HCT116 (cell line): ENCODE results near the gene DRG2. TPM values are rescaled to one million over a fixed set of nuclear protein-coding genes. Genes with fewer than 3 reads are reported as not detected.

Source experiments
- ATAC-seq: fragments of 200-7000 bp; cut with Tn5 transposase; 2 replicates; pipeline ENCODE4 v1.9.1; 2020; ENCODE audit warnings: mild to moderate bottlenecking, moderate library complexity
- BruUV-seq: library from RNA; stranded (reverse); fragments of 400-500 nt; replicated peaks from 2 replicates; lab custom pipeline; 2021; lab: Mats Ljungman, UMichigan
- CTCF ChIA-PET: fragments of 300-600 bp; sonication (Branson Sonifier 250); formaldehyde crosslinking; loops from one replicate; lab custom pipeline; 2021; ENCODE audit warnings: antibody characterized with exemption; lab: Charles Lee
- POLR2A ChIA-PET: fragments of 300-600, 350-600 bp; sonication (Branson Sonifier 250); formaldehyde crosslinking; loops from one replicate; lab custom pipeline; 2021; ENCODE audit warnings: antibody characterized with exemption; lab: Charles Lee
- RAD21 ChIA-PET, 2 experiments: fragments of 300-600 bp; sonication (Branson Sonifier 250); formaldehyde crosslinking; loops; one replicate each; lab custom pipeline; 2023; ENCODE audit warnings: low total read pairs in 2 of 2; ENCODE audit not compliant: uncharacterized antibody in 2 of 2, unreplicated experiment in 2 of 2, low non-redundant PET in 1 of 2; lab: Charles Lee
- DNase-seq: peaks from one replicate; pipeline ENCODE4 v3.0.0-alpha.2; 2010; ENCODE audit warnings: low read depth, low spot score
- H2AFZ ChIP-seq: fragments of 200-600 bp; shearing (Covaris generic), sonication (generic); 2 replicates; pipeline ENCODE4 v1.6.1; 2017; ENCODE audit warnings: low read depth, mixed run types, mixed read lengths, antibody characterized with exemption, low read length; ENCODE audit not compliant: poor library complexity, severe bottlenecking
- H3K27ac ChIP-seq: 2 replicates; pipeline ENCODE4 v1.5.1; 2012; ENCODE audit warnings: low read depth, low read length
- H3K27me3 ChIP-seq: fragments of 200-600 bp; sonication (generic); 2 replicates; pipeline ENCODE4 v1.6.1; 2016; ENCODE audit warnings: mixed run types, low read length, mixed read lengths; ENCODE audit not compliant: insufficient read depth
- H3K36me3 ChIP-seq, 2 experiments: fragments of 200-500 bp in 1 of 2; fragments of 200-600 bp in 1 of 2; sonication (Bioruptor generic) in 1 of 2; sonication (generic) in 1 of 2; 2 replicates each; pipeline versions ENCODE4 v1.5.1 to v1.6.1; 2014 to 2016; ENCODE audit warnings: low read length in 2 of 2, inconsistent platforms in 1 of 2, mixed read lengths in 1 of 2, mixed run types in 1 of 2; ENCODE audit not compliant: insufficient read depth in 2 of 2, control insufficient read depth in 1 of 2
- H3K4me1 ChIP-seq, 2 experiments: fragments of 200-600 bp in 1 of 2; sonication (generic) in 1 of 2; 2 replicates each; pipeline versions ENCODE4 v1.5.1 to v1.6.1; 2012 to 2017; ENCODE audit warnings: low read length in 2 of 2, inconsistent platforms in 1 of 2, mild to moderate bottlenecking in 1 of 2, mixed read lengths in 1 of 2, mixed run types in 1 of 2, moderate library complexity in 1 of 2; ENCODE audit not compliant: insufficient read depth in 2 of 2, control insufficient read depth in 1 of 2
- H3K4me2 ChIP-seq: fragments of 200-600 bp; sonication (generic); 2 replicates; pipeline ENCODE4 v1.6.1; 2017; ENCODE audit warnings: mixed run types, low read length, mixed read lengths
- H3K4me3 ChIP-seq, 2 experiments: fragments of 200-600 bp in 1 of 2; sonication (generic) in 1 of 2; replicated peaks in 1 of 2; 2 replicates each; pipeline ENCODE4 v1.5.1; 2011 to 2016; ENCODE audit warnings: low read length in 2 of 2, control low read depth in 1 of 2, low read depth in 1 of 2, mild to moderate bottlenecking in 1 of 2, mixed read lengths in 1 of 2, mixed run types in 1 of 2
- H3K79me2 ChIP-seq: fragments of 200-600 bp; sonication (generic); 2 replicates; pipeline ENCODE4 v1.6.1; 2017; ENCODE audit warnings: mild to moderate bottlenecking, mixed run types, low read length, moderate library complexity, mixed read lengths; ENCODE audit not compliant: insufficient read depth
- H3K9ac ChIP-seq: fragments of 200-600 bp; sonication (generic); 2 replicates; pipeline ENCODE4 v1.6.1; 2016; ENCODE audit warnings: low read length, mixed read lengths
- H3K9me2 ChIP-seq: fragments of 200-600 bp; sonication (generic), shearing (Covaris generic); 2 replicates; pipeline ENCODE4 v1.6.1; 2017; ENCODE audit warnings: mixed run types, mild to moderate bottlenecking, moderate library complexity; ENCODE audit not compliant: insufficient read depth
- H3K9me3 ChIP-seq, 2 experiments: fragments of 200-500 bp in 1 of 2; fragments of 200-600 bp in 1 of 2; sonication (Bioruptor generic) in 1 of 2; sonication (generic) in 1 of 2; 2 replicates each; pipeline ENCODE4 v1.6.1; 2014 to 2017; ENCODE audit warnings: low read length in 2 of 2, mixed read lengths in 2 of 2, inconsistent platforms in 1 of 2, low read depth in 1 of 2, mild to moderate bottlenecking in 1 of 2, mixed run types in 1 of 2, moderate library complexity in 1 of 2; ENCODE audit not compliant: control insufficient read depth in 1 of 2, insufficient read depth in 1 of 2
- H4K20me1 ChIP-seq: fragments of 200-600 bp; sonication (generic), shearing (Covaris generic); 2 replicates; pipeline ENCODE4 v1.6.1; 2017; ENCODE audit warnings: mixed run types, mild to moderate bottlenecking, moderate library complexity; ENCODE audit not compliant: insufficient read depth
- CBX3 ChIP-seq: IDR thresholded peaks from 2 replicates; pipeline ENCODE4 v1.6.1; 2012; ENCODE audit warnings: low read depth
- CEBPB ChIP-seq: IDR thresholded peaks from 2 replicates; pipeline ENCODE4 v1.6.1; 2012; ENCODE audit warnings: low read depth
- ELF1 ChIP-seq: IDR thresholded peaks from 2 replicates; pipeline ENCODE4 v1.6.1; 2012; ENCODE audit warnings: low read depth, borderline replicate concordance
- EZH2phosphoT487 ChIP-seq: fragments of 200-600 bp; IDR thresholded peaks from 2 replicates; pipeline ENCODE4 v1.6.1; 2018; ENCODE audit warnings: antibody characterized with exemption, borderline replicate concordance
- FOSL1 ChIP-seq: IDR thresholded peaks from 2 replicates; pipeline ENCODE4 v1.6.1; 2012; ENCODE audit warnings: low read depth
- JUND ChIP-seq: IDR thresholded peaks from 2 replicates; pipeline ENCODE4 v1.6.1; 2012
- POLR2AphosphoS5 ChIP-seq: IDR thresholded peaks from 2 replicates; pipeline ENCODE4 v1.6.1; 2011; ENCODE audit warnings: mild to moderate bottlenecking, low read depth, low read length, moderate library complexity
- RAD21 ChIP-seq: IDR thresholded peaks from 2 replicates; pipeline ENCODE4 v1.6.1; 2012; ENCODE audit warnings: low read depth, mild to moderate bottlenecking
- SIN3A ChIP-seq: IDR thresholded peaks from 2 replicates; pipeline ENCODE4 v1.6.1; 2012; ENCODE audit warnings: low read depth
- SRF ChIP-seq: IDR thresholded peaks from 2 replicates; pipeline ENCODE4 v1.6.1; 2012; ENCODE audit warnings: low read depth
- TCF7L2 ChIP-seq: IDR thresholded peaks from 2 replicates; pipeline ENCODE4 v1.7.0; 2011; ENCODE audit warnings: borderline replicate concordance, inconsistent platforms; ENCODE audit not compliant: insufficient read depth, insufficient read length; ENCODE audit errors: extremely low read depth
- YY1 ChIP-seq: IDR thresholded peaks from 2 replicates; pipeline ENCODE4 v1.6.1; 2011; ENCODE audit warnings: low read length, low read depth, moderate library complexity, mild to moderate bottlenecking; ENCODE audit not compliant: insufficient replicate concordance; ENCODE audit errors: extremely low read depth
- ZFX ChIP-seq: fragments of 450-650 bp; IDR thresholded peaks from 2 replicates; pipeline ENCODE4 v1.6.1; 2017
- intact Hi-C: fragments of 100-400 bp; cut with micrococcal nuclease; formaldehyde crosslinking; loops from 2 replicates; pipeline ENCODE4 v1.10.0; 2022
- total RNA-seq: library from RNA; stranded (reverse); gene quantifications from one replicate; pipeline ENCODE4 v1.2.1, GENCODE V29; 2021; ENCODE audit not compliant: unreplicated experiment
- TF ChIP-seq, protein P1 (sequence below): IDR thresholded peaks from 2 replicates; pipeline ENCODE4 v1.6.1; 2012
- TF ChIP-seq, protein P2 (sequence below): IDR thresholded peaks from 2 replicates; pipeline ENCODE4 v1.6.1; 2012

Gene DRG2
- total RNA-seq, 1 experiment from 2014 or later = 41.0 TPM

DNA sequence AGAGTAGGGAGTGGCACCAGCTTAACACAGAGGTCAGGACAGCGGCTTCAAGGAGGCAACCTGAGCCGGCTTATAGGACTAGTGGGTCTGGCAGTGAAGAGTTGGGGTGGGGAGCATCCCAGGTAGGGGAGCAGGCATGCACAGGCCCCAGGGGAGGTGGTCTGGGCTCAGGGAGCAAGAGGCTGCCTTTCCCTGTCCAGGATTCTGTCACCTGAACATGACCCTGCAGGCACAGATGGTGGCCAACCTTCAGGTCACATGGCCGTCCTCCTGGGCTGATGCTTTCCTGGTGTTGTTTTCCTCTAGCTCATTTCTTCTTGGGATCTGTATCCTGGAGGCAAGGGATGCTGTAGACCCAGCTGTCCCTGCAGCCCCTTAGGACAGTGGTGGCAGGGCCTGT is 17.3 kb downstream of the DRG2 start:
- intact Hi-C loops = no loop called here
- no TSS peak for BruUV-seq
- H3K79me2 ChIP-seq = no peaks in the 10 kb centered on the region
- ChIA-PET CTCF (no interaction called here), POLR2A (no interaction called here), RAD21 (no interaction called here)
- ATAC-seq (no peak), DNase-seq (no peak)
- no peak overlapping the region for H2AFZ ChIP-seq
- no peaks in the 10 kb centered on the region for H3K27me3 ChIP-seq
- no peaks in the 10 kb centered on the region for H3K9me3 ChIP-seq
- no peak overlapping the region for H3K4me3 ChIP-seq
- no peak overlapping the region for H3K4me2 ChIP-seq
- H3K4me1 ChIP-seq = no peaks in the 10 kb centered on the region
- H3K36me3 ChIP-seq = peaks cover 3 to 8% of the 10 kb centered on the region in 2 experiments; a peak in 2 of 4 replicates
- H3K9me2 ChIP-seq = no peaks in the 10 kb centered on the region
- H3K27ac ChIP-seq = no peak overlapping the region
- no peaks in the 10 kb centered on the region for H4K20me1 ChIP-seq
- no peak overlapping the region for H3K9ac ChIP-seq
- no peak for TF ChIP-seq FOSL1
- no peak for TF ChIP-seq CBX3
- no peak for TF ChIP-seq CEBPB
- TF ChIP-seq SRF = no peak
- TF ChIP-seq SIN3A = no peak
- TF ChIP-seq TCF7L2 = no peak
- no peak for TF ChIP-seq YY1
- no peak for TF ChIP-seq POLR2AphosphoS5
- TF ChIP-seq, protein P1, sequence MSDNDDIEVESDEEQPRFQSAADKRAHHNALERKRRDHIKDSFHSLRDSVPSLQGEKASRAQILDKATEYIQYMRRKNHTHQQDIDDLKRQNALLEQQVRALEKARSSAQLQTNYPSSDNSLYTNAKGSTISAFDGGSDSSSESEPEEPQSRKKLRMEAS = no peak
- TF ChIP-seq JUND = no peak
- TF ChIP-seq, protein P2, sequence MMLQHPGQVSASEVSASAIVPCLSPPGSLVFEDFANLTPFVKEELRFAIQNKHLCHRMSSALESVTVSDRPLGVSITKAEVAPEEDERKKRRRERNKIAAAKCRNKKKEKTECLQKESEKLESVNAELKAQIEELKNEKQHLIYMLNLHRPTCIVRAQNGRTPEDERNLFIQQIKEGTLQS = no peak
- TF ChIP-seq EZH2phosphoT487 = no peak
- no peak for TF ChIP-seq ELF1
- TF ChIP-seq RAD21 = no peak
- TF ChIP-seq ZFX = no peak
